GM18870 (cell line): ENCODE data around the gene RAMACL.
"Not testable (repeated sequence)": the region's sequence is repeated elsewhere in the genome, so short reads cannot be mapped to it uniquely, and the experiment has no call there.

Source experiments
- ATAC-seq: cut with Tn5 transposase; IDR thresholded peaks from one replicate; pipeline ENCODE4 v1.9.1; 2021; ENCODE audit warnings: moderate library complexity; ENCODE audit not compliant: unreplicated experiment

The RAMACL gene

GRCh38 chr6:166539011-166539385 lies 47.5 kb downstream of the RAMACL start:
- not testable (repeated sequence) for ATAC-seq

GRCh38 chr6:166538297-166539010 lies 48.0 kb downstream of the RAMACL start:
- ATAC-seq: no peak

- ATAC-seq: no peak
Measured at GRCh38 chr6:166534658-166535406, 51.6 kb downstream of the RAMACL start.

DNA sequence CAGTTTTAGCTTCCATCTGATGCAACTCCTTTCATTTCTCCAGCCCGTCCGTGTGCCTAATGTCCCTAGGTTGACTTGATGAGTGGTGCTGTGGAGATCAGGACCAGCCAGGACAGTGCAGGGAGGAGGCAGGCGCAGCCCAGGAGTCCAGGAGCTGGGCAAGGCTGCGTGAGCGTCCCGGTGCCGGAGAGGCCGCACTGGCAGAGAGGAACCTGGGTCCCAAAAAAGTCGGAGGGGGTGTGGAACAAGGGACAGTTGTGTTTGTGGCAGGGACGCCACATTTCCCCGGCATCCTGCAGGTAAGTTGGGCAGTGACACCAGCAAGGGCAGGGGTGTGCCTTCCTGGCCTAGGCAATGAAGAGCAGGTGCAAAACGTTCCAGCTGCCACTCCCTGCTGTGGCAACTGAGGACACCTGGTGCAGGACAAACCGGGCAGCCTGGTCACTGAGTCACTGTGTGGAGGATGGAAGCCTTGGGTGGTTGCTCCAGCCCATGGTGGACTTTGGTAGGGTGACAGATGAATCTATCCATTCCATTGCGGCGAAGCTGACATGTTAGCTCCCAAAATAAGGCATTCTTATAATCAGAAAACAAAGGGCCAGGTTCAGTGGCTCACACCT lies 53.2 kb downstream of the RAMACL start:
- ATAC-seq: no peak
